DOHH2 (cell line): ENCODE measurements around the gene KLK8.
"Not testable (repeated sequence)": the region's sequence is repeated elsewhere in the genome, so short reads cannot be mapped to it uniquely, and the experiment has no call there.

Source experiments
- H3F3A ChIP-seq: fragments of 200-600 bp; sonication (generic), shearing (Covaris generic); 2 replicates; pipeline ENCODE4 v1.6.0; 2016; ENCODE audit warnings: antibody characterized with exemption, mild to moderate bottlenecking; ENCODE audit not compliant: control insufficient read depth, insufficient read depth
- H3K27ac ChIP-seq: fragments of 200-600 bp; sonication (generic); 2 replicates; pipeline ENCODE4 v1.5.1; 2014; ENCODE audit warnings: low read depth, mild to moderate bottlenecking, low read length, moderate library complexity
- H3K27me3 ChIP-seq: fragments of 200-600 bp; sonication (generic); 2 replicates; pipeline ENCODE4 v1.6.1; 2014; ENCODE audit warnings: mild to moderate bottlenecking, low read length, mixed read lengths; ENCODE audit not compliant: control insufficient read depth
- H3K36me3 ChIP-seq: fragments of 200-600 bp; sonication (generic); 2 replicates; pipeline ENCODE4 v1.6.1; 2014; ENCODE audit warnings: mild to moderate bottlenecking, low read length, moderate library complexity, mixed read lengths; ENCODE audit not compliant: control insufficient read depth
- H3K4me1 ChIP-seq: fragments of 200-600 bp; sonication (generic); 2 replicates; pipeline ENCODE4 v1.6.1; 2014; ENCODE audit warnings: mild to moderate bottlenecking, low read length, mixed read lengths; ENCODE audit not compliant: control insufficient read depth
- H3K4me2 ChIP-seq: fragments of 200-600 bp; sonication (generic); 2 replicates; pipeline ENCODE4 v1.6.0; 2014; ENCODE audit warnings: mild to moderate bottlenecking, low read length, moderate library complexity
- H3K4me3 ChIP-seq: fragments of 200-600 bp; sonication (generic); 2 replicates; pipeline ENCODE4 v1.5.1; 2014; ENCODE audit warnings: mild to moderate bottlenecking, low read length, mixed read lengths
- H3K79me2 ChIP-seq: fragments of 200-600 bp; sonication (generic); 2 replicates; pipeline ENCODE4 v1.6.1; 2014; ENCODE audit warnings: mild to moderate bottlenecking, low read length, mixed read lengths; ENCODE audit not compliant: control insufficient read depth
- H3K9me2 ChIP-seq: fragments of 200-600 bp; sonication (generic); replicated peaks from 2 replicates; pipeline ENCODE4 v1.6.1; 2014; ENCODE audit warnings: mild to moderate bottlenecking, low read length, mixed read lengths; ENCODE audit not compliant: control insufficient read depth
- H3K9me3 ChIP-seq: fragments of 200-600 bp; sonication (generic); 2 replicates; pipeline ENCODE4 v1.6.1; 2014; ENCODE audit warnings: antibody characterized with exemption, low read length, mixed read lengths; ENCODE audit not compliant: control insufficient read depth, insufficient read depth
- H4K20me1 ChIP-seq: fragments of 200-600 bp; sonication (generic); 2 replicates; pipeline ENCODE4 v1.6.0; 2014; ENCODE audit warnings: low read depth, mild to moderate bottlenecking, antibody characterized with exemption, low read length, moderate library complexity; ENCODE audit not compliant: control insufficient read depth, insufficient read depth
- EZH2phosphoT487 ChIP-seq: fragments of 200-600 bp; sonication (generic); IDR thresholded peaks from 2 replicates; pipeline ENCODE4 v1.6.1; 2017; ENCODE audit warnings: borderline replicate concordance, mild to moderate bottlenecking, antibody characterized with exemption, low read length, moderate library complexity, mixed read lengths
- TF ChIP-seq, protein P1 (sequence below): fragments of 200-600 bp; sonication (generic); IDR thresholded peaks from one replicate; pipeline ENCODE4 v1.5.1; 2014; ENCODE audit warnings: antibody characterized with exemption, mild to moderate bottlenecking, low read depth, low read length; ENCODE audit not compliant: poor library complexity, severe bottlenecking

Gene KLK8

DNA sequence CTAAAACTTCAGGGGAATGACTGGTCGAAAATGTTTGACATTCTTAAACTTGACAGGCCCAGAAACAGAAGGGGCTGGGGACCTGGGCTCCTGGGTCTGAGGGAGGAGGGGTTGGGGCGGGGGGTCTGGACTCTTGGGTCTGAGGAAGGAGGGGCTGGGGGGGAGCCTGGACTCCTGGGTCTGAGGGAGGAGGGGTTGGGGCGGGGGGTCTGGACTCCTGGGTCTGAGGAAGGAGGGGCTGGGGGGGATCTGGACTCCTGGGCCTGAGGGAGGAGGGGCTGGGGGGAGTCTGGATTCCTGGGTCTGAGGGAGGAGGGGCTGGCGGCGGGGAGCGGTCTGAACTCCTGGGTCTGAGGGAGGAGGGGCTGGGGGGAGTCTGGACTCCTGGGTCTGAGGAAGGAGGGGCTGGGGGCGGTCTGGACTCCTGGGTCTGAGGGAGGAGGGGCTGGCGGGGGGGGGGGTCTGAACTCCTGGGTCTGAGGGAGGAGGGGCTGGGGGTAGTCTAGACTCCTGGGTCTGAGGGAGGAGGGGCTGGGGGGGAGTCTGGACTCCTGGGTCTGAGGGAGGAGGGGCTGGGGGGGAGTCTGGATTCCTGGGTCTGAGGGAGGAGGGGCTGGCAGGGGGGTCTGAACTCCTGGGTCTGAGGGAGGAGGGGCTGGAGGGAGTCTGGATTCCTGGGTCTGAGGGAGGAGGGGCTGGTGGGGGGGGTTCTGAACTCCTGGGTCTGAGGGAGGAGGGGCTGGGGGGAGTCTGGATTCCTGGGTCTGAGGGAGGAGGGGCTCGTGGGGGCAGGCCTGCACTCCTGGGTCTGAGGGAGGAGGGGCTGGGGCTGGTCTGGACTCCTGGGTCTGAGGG, 26.5 kb downstream of the KLK8 start:
- TF ChIP-seq EZH2phosphoT487 = no peak
- TF ChIP-seq, protein P1, sequence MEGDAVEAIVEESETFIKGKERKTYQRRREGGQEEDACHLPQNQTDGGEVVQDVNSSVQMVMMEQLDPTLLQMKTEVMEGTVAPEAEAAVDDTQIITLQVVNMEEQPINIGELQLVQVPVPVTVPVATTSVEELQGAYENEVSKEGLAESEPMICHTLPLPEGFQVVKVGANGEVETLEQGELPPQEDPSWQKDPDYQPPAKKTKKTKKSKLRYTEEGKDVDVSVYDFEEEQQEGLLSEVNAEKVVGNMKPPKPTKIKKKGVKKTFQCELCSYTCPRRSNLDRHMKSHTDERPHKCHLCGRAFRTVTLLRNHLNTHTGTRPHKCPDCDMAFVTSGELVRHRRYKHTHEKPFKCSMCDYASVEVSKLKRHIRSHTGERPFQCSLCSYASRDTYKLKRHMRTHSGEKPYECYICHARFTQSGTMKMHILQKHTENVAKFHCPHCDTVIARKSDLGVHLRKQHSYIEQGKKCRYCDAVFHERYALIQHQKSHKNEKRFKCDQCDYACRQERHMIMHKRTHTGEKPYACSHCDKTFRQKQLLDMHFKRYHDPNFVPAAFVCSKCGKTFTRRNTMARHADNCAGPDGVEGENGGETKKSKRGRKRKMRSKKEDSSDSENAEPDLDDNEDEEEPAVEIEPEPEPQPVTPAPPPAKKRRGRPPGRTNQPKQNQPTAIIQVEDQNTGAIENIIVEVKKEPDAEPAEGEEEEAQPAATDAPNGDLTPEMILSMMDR = no peak
- Histone ChIP-seq H3K36me3 (no peaks in the 10 kb centered on the region), H3K4me2 (no peak overlapping the region), H3K9me2 (no peaks in the 10 kb centered on the region), H3K27ac (no peak overlapping the region), H4K20me1 (no peaks in the 10 kb centered on the region), H3K4me3 (no peak overlapping the region), H3K79me2 (no peaks in the 10 kb centered on the region), H3F3A (no peaks in the 10 kb centered on the region), H3K4me1 (no peaks in the 10 kb centered on the region), H3K27me3 (no peaks in the 10 kb centered on the region), H3K9me3 (no peaks in the 10 kb centered on the region)

DNA sequence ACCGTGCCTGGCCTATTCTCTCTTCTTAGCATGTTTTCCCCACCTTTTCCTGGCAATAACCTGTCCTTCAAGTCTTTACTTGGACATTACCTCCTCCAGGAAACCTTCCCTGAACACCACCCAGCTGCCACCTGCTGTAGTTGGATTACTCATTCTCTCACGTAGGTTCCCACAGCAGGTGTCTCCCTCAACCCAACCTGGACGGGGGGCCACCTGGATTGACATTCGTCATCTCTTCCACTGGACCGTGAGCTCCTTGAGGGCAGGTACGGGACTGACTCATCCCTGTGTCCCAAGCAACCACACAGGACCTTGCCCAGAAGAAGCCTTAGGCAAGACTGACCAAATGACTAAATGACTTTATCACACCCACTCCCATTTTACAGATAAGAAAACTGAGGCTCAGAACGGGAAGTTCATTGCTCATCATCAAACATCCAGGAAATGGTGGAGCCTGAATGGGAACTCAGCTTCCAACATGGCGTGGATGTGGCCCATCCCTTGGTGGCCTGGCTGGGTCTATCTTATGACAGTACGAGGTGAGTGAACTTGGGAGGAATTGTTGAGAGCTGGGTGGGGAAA, 28.5 kb downstream of the KLK8 start:
- H3K4me2 ChIP-seq = no peak overlapping the region
- no peaks in the 10 kb centered on the region for H3F3A ChIP-seq
- TF ChIP-seq, protein P1 = no peak

DNA sequence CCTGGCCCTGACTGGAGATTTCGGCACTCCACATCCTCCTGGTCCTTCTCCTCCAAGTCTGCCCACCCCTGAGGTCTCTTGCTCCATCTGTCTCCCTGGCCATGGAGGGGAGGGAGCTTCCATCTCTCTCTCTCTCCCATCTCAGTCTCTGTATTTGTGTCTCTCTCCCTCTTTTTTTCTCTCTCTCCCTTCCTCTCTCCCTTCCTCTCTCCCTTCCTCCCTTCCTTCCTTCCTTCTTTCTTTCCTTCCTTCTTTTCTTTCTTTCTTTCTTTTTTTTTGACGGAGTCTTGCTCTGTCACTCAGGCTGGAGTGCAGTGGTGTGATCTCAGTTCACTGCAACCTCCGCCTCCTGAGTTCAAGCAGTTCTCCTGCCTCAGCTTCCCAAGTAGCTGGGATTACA, 31.6 kb downstream of the KLK8 start:
- not testable (repeated sequence) for H3K9me2 ChIP-seq, H3F3A ChIP-seq

More for the DNA sequence above, 28.5 kb downstream of the KLK8 start:
- Histone ChIP-seq H4K20me1 (no peaks in the 10 kb centered on the region), H3K27me3 (no peaks in the 10 kb centered on the region), H3K79me2 (no peaks in the 10 kb centered on the region), H3K27ac (no peak overlapping the region), H3K9me3 (no peaks in the 10 kb centered on the region), H3K4me3 (no peak overlapping the region), H3K36me3 (no peaks in the 10 kb centered on the region), H3K9me2 (no peaks in the 10 kb centered on the region), H3K4me1 (no peaks in the 10 kb centered on the region)

DNA sequence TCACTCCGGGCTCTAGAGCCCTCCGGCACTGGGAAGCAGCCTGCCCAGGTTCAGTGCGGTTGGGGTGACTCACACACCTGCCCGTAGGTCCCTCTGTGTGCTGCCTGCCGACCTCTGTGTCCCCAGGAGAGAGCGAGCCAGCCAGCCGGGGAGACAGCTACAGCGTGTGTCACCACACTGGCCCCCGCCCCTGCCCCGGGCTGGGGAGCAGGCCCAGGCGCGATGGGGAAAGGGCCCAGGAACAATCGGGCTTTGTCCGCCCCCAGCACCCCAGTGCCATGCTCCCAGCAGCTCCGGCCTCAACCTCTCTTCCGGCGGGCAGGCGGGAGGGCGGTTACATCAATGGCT, 32.0 kb downstream of the KLK8 start, which contains the start of gene KLK6:
Gene KLK6, minus strand, starts transcription at position 179 of the 348 bp plus-strand sequence. CDS start 1,487 bp downstream, outside the sequence.
- no peak within 1 kb of the TSS for H3K27ac ChIP-seq
- TF ChIP-seq, protein P1 = no peak
- no peak for TF ChIP-seq EZH2phosphoT487
- no peak within 1 kb of the TSS for H3K4me2 ChIP-seq
- H3K36me3 ChIP-seq = no peaks in the 10 kb centered on the region
- no peaks in the 10 kb centered on the region for H3K27me3 ChIP-seq
- H3K4me1 ChIP-seq = no peaks in the 10 kb centered on the region
- no peaks in the 10 kb centered on the region for H3K9me2 ChIP-seq
- no peaks in the 10 kb centered on the region for H3K79me2 ChIP-seq
- no peaks in the 10 kb centered on the region for H3K9me3 ChIP-seq
- no peaks in the 10 kb centered on the region for H3F3A ChIP-seq
- no peak within 1 kb of the TSS for H3K4me3 ChIP-seq
- H4K20me1 ChIP-seq = no peaks in the 10 kb centered on the region

More for the DNA sequence above, 31.6 kb downstream of the KLK8 start:
- not testable (repeated sequence) for H3K27me3 ChIP-seq, H3K36me3 ChIP-seq, H3K4me3 ChIP-seq, H3K4me2 ChIP-seq, H3K79me2 ChIP-seq, H3K4me1 ChIP-seq, H3K9me3 ChIP-seq, H4K20me1 ChIP-seq, H3K27ac ChIP-seq
